Head of caudate nucleus (tissue), 42 donors: ENCODE data around the gene KRTAP12-4.
"Not testable (repeated sequence)": the region's sequence is repeated elsewhere in the genome, so short reads cannot be mapped to it uniquely, and the experiment has no call there.

Experiments
- DNase-seq, 42 donors: peaks; one replicate each; pipeline versions ENCODE4 v3.0.0 to v3.0.0-alpha.2; 2020 to 2021; ENCODE audit warnings: mixed read lengths in 7 of 42
- intact Hi-C: fragments of 100-400 bp; cut with DNase I; formaldehyde crosslinking; loops from one replicate; pipeline ENCODE4 v1.15.0; 2022

Gene KRTAP12-4

DNA sequence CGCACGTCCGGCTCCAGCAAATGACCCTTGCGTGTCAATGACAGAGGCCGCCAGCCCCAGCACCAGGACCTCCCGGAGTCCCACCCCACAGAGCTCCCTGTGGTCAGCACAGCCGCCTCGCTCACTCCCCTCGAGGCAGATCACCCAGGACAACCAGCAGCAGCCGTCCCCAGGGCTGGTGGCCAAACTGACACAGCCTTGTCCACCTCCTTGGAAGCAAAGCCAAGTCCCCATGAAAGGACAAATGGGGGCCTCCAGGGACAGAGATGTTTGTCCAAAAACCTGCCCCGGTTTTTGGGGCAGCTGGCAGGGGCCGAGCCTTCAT lies 15.2 kb downstream of the KRTAP12-4 start:
- intact Hi-C loops, result no loop called here
- no peak for DNase-seq

DNA sequence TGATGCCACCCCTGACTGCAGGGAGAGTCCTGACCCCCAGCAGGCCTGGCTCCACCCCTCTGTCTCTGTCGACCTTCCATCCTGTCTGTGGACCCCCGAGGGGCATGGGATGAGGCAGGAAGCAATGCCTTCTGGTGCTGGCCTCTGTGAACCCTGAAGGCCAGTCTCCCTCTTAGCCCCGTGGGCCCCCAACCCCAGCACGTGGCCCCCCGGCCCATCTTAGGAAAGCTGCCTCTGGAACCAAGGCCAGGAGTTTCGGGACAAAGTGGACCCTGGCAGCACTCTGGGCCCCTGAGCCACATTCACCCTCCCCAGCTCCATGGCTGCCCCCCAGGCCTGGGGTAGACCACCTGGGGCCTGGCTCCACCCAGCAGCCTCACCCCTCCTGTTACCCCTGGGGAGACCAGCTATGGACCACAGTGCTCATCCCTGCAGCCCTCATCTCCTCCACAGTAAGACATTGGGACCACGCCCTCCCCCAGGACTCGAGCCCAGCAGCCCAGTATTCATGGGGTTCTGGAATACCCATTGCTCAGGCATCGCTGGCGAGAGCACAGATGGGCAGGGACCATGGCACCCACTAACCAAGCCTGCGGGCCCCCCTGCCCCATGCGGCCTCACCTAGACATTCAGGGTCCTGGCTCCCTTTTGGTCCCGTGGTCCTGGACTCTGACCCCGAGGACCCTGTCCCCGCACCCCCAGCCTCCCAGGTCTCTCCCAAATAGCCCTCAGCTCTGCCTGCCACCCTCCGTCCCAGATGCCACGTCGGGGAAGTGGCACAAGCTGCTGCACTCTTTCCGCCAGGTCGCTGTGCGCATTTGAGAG lies 15.7 kb downstream of the KRTAP12-4 start:
- intact Hi-C loops, DNase-seq: not testable (repeated sequence)

DNA sequence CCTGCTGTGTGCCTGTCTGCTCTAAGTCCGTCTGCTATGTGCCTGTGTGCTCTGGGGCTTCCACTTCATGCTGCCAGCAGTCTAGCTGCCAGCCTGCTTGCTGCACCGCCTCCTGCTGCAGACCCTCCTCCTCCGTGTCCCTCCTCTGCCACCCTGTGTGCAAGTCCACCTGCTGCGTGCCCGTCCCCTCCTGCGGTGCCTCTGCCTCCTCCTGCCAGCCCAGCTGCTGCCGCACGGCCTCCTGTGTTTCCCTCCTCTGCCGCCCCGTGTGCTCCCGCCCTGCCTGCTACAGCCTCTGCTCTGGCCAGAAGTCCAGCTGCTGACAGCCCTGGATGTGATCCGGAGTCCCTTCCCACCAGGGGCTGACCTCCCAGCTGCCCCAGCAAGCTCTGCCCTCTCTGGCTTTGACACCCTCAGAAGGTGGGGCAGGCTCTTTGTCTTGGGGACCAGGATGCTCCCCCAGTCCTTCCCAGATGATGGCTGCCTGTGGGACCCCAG lies 16.6 kb downstream of the KRTAP12-4 start:
- DNase-seq, intact Hi-C loops: not testable (repeated sequence)

DNA sequence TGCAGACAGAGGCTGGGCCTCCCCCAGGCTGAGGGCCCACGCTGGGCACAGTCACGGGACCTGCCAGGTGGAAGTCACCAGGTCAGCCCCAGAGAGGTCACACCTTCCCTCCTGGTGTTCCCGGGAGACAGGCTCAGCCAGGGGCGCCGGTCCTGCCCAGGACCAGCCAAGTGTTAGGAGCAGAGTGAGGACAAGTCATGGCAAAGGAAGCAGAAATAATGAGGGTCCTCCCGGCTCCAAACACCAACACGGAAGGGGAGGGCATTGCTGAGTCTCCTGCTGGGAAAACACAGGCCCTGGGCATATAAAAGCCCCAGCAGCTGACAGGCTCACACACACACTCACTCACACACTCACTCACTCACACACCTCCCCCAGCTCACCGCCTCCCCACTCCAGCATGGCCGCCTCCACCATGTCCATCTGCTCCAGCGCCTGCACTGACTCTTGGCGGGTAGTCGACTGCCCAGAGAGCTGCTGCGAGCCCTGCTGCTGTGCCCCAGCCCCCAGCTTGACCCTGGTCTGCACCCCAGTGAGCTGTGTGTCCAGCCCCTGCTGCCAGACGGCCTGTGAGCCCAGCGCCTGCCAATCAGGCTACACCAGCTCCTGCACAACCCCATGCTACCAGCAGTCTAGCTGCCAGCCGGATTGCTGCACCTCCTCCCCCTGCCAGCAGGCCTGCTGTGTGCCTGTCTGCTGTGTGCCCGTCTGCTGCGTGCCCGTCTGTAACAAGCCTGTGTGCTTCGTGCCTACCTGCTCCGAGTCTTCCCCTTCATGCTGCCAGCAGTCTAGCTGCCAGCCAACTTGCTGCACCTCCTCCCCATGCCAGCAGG lies 17.2 kb downstream of the KRTAP12-4 start, which contains the start of gene KRTAP10-10:
Gene KRTAP10-10 (plus strand): TSS at position 339 of the 833 bp plus-strand sequence. CDS start 62 bp downstream, at position 401.
- intact Hi-C loops, result no loop called here
- no peak for DNase-seq

GRCh38 chr21:44636209-44637017 lies 18.0 kb downstream of the KRTAP12-4 start:
- intact Hi-C loops, result no loop called here
- DNase-seq, result no peak

DNA sequence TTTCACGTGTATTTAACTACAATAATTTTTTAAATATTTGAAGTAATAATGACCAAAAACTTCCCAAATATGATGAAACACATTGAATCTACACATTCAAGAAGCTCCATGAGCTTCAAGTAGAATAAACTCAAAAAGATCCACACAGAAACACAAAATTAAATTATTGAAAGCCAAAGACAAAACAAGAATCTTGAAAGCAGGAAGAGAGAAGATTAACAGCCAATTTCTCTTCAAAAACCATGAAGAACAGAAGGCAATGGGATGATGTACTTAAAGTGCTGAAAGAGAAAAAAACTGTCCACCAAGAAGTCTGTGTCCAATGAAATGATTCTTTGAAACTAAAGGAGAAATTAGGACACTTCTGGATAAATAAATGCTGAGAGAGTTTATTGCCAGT lies 22.4 kb downstream of the KRTAP12-4 start:
- intact Hi-C loops, result no loop called here
- DNase-seq, result no peak

- intact Hi-C loops, result no loop called here
- DNase-seq, result no peak
Observed at GRCh38 chr21:44630440-44630839, 24.0 kb downstream of the KRTAP12-4 start.

GRCh38 chr21:44628707-44629391 lies 25.6 kb downstream of the KRTAP12-4 start:
- intact Hi-C loops, result no loop called here
- no peak for DNase-seq

DNA sequence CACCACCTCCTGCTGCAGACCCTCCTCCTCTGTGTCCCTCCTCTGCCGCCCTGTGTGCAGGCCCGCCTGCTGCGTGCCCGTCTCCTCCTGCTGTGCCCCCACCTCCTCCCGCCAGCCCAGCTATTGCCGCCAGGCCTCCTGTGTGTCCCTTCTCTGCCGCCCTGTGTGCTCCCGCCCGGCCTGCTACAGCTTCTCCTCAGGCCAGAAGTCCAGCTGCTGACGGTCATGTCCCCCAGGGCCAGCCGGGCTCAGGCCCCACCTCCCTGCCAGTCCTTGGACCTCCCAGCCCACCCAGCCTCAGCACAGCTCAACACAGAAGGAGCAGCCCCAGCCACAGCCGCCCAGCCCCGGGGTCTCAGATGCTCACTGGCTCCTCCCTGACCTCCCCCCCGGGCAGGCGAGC lies 26.6 kb downstream of the KRTAP12-4 start:
- DNase-seq, result not testable (repeated sequence)

DNA sequence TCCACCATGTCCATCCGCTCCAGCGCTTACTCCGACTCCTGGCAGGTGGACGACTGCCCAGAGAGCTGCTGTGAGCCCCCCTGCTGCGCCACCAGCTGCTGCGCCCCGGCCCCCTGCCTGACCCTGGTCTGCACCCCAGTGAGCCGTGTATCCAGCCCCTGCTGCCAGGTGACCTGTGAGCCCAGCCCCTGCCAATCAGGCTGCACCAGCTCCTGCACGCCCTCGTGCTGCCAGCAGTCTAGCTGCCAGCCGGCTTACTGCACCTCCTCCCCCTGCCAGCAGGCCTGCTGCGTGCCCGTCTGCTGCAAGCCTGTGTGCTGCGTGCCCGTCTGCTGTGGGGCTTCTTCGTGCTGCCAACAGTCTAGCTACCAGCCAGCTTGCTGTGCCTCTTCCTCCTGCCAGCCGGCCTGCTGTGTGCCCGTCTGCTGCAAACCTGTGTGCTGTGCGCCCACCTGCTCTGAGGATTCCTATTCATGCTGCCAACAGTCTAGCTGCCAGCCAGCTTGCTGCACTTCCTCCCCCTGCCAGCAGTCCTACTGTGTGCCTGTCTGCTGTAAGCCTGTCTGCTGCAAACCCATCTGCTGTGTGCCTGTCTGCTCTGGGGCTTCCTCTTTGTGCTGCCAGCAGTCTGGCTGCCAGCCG lies 27.2 kb downstream of the KRTAP12-4 start:
- DNase-seq, intact Hi-C loops: not testable (repeated sequence)

More for the DNA sequence above, 26.6 kb downstream of the KRTAP12-4 start:
- intact Hi-C loops, result not testable (repeated sequence)

DNA sequence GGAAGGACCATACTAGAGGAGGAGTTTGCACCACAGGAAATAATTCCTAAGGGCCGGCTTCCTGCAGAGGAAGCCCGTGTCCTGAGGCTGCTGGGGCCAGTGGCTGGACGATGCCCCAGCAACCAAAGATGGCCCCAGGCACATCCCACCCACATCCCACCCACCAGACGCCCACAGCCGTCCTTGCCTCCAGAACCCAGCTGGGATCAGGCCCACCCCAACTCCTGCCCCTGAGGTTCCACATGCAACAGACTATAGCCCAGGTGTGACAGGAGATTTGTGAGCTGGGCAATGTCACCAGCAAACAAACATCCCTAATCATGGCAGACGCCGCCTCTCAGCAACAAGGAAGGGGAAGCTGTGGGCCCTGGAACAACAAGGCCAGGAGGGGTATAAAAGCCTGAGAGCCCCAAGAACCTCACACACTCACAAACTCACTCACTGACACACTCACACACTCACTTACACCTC lies 27.8 kb downstream of the KRTAP12-4 start, which contains the start of gene KRTAP10-9:
Gene KRTAP10-9 (plus strand): TSS at position 421 of the 471 bp plus-strand sequence. CDS start 79 bp downstream, outside the sequence.
- intact Hi-C loops, result no loop called here
- DNase-seq, result no peak

GRCh38 chr21:44626262-44626661 lies 28.2 kb downstream of the KRTAP12-4 start:
- DNase-seq, result no peak

GRCh38 chr21:44625756-44626155 lies 28.7 kb downstream of the KRTAP12-4 start:
- intact Hi-C loops, result no loop called here
- DNase-seq, result no peak

More at GRCh38 chr21:44626262-44626661, 28.2 kb downstream of the KRTAP12-4 start:
- intact Hi-C loops, result no loop called here

GRCh38 chr21:44623575-44623974 lies 30.9 kb downstream of the KRTAP12-4 start:
- no peak for DNase-seq
- intact Hi-C loops, result no loop called here

DNA sequence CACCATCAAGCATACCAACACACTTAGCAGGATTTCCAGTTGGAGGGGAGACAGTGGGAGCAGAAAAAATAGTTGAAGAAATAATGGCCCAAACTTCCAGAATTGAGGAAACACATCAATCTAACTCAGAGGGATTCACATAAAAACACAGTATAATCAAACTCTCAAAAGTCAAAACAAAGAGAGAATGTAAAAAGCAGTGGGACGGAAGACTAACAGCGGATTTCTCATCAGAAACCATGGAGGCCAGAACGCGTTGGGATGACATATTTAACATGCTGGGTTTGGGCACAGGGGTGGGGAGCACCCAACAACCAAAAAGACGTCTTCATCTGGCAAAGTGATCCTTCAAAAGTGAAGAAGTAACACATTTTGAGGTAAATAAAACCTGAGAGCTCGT lies 34.6 kb downstream of the KRTAP12-4 start:
- DNase-seq, result no peak
- intact Hi-C loops, result no loop called here

DNA sequence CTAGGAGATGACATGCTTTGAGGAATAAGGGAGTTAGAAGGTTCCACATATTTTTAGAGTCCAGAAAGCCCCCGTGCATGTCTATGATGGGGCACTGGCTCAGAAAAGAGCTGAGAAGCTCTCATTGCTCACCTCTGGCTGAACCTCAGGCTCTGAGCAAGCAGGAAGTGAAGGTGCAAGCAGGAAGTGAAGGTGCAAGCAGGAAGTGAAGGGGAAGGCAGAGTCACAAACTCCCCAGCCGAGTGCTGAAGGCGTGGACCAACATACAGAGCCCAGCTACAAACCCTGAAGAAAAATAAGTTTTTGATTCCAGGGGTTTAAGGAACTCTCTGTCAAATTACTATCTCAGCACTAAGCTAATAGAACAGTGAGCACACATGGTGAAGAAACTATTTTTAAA lies 35.5 kb downstream of the KRTAP12-4 start:
- no peak for DNase-seq
- intact Hi-C loops, result no loop called here

- peak in 11 of 42 donors; percentile 6 to 45 (median 20) for DNase-seq
- intact Hi-C loops, result no loop called here
Observed at GRCh38 chr21:44618504-44618903, 36.0 kb downstream of the KRTAP12-4 start.

GRCh38 chr21:44617071-44617501 lies 37.4 kb downstream of the KRTAP12-4 start:
- no peak for DNase-seq
- intact Hi-C loops, result no loop called here
